Stomach (tissue), 4 donors: ENCODE measurements around the gene OCA2.

Experiments used
- EP300 ChIP-seq: sonication (generic); formaldehyde crosslinking; IDR thresholded peaks from one replicate; pipeline ENCODE4 v1.6.1; 2017; ENCODE audit warnings: antibody characterized with exemption
- TF ChIP-seq, protein P1 (sequence below), 7 experiments: fragments of 450-650 bp in 4 of 7; fragments of 200-600 bp in 3 of 7; sonication (generic) in 3 of 7; IDR thresholded peaks; one replicate each; pipeline ENCODE4 v1.5.1; 2016 to 2019; ENCODE audit warnings: antibody characterized with exemption in 7 of 7, control low read depth in 2 of 7, mild to moderate bottlenecking in 1 of 7

DNA sequence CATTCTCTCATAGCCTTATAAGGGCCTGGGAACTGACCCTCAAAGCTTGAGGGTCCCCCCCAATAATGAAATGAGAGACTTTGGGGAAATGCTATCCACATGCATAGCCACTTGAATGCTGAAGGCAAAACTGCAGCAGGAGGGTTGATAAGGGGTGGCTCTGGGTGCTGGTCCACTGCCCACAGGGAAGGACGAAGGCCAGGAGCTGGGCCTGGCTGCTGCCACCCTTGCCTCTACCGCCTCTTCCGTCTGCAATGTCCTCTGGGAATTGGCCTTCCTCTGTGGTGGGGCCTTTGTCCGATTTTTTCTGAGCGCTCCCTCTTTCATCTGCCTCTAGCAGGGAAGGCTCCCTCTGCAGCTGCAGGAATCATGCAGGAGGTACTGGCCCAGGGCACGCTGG is 41.0 kb downstream of the OCA2 start:
- TF ChIP-seq, protein P1, sequence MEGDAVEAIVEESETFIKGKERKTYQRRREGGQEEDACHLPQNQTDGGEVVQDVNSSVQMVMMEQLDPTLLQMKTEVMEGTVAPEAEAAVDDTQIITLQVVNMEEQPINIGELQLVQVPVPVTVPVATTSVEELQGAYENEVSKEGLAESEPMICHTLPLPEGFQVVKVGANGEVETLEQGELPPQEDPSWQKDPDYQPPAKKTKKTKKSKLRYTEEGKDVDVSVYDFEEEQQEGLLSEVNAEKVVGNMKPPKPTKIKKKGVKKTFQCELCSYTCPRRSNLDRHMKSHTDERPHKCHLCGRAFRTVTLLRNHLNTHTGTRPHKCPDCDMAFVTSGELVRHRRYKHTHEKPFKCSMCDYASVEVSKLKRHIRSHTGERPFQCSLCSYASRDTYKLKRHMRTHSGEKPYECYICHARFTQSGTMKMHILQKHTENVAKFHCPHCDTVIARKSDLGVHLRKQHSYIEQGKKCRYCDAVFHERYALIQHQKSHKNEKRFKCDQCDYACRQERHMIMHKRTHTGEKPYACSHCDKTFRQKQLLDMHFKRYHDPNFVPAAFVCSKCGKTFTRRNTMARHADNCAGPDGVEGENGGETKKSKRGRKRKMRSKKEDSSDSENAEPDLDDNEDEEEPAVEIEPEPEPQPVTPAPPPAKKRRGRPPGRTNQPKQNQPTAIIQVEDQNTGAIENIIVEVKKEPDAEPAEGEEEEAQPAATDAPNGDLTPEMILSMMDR (IDR thresholded peaks at IDR 0.05): no peak
- no peak for TF ChIP-seq EP300
